ENCODE data around the gene CRNN.

GRCh38 chr1:152372672-152373071 lies 41.4 kb downstream of the CRNN start:
- no peak for TF ChIP-seq CTCF (tag by site-specific recombination; IDR thresholded peaks at IDR 0.05)
- TF ChIP-seq, protein P1, sequence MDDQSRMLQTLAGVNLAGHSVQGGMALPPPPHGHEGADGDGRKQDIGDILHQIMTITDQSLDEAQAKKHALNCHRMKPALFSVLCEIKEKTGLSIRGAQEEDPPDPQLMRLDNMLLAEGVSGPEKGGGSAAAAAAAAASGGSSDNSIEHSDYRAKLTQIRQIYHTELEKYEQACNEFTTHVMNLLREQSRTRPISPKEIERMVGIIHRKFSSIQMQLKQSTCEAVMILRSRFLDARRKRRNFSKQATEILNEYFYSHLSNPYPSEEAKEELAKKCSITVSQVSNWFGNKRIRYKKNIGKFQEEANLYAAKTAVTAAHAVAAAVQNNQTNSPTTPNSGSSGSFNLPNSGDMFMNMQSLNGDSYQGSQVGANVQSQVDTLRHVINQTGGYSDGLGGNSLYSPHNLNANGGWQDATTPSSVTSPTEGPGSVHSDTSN (CRISPR knock-in tag; IDR thresholded peaks at IDR 0.05): no peak
- TF ChIP-seq ZBTB8A (tag by site-specific recombination; IDR thresholded peaks at IDR 0.05): no peak
- no peak for TF ChIP-seq ZNF501 (tag by site-specific recombination; IDR thresholded peaks at IDR 0.05)
